Activated CD4-positive, alpha-beta T cell treated with anti-CD3 and anti-CD28 coated beads, Interleukin-2, amount 50 U/mL, for 48 hours (primary cell): ENCODE results near the gene ASIC5.
"Not testable (repeated sequence)": the region's sequence is repeated elsewhere in the genome, so short reads cannot be mapped to it uniquely, and the experiment has no call there.

Experiments
- DNase-seq, 2 experiments: peaks; one replicate each; pipeline ENCODE4 v3.0.0-alpha.2; 2020

The ASIC5 gene, protein sequence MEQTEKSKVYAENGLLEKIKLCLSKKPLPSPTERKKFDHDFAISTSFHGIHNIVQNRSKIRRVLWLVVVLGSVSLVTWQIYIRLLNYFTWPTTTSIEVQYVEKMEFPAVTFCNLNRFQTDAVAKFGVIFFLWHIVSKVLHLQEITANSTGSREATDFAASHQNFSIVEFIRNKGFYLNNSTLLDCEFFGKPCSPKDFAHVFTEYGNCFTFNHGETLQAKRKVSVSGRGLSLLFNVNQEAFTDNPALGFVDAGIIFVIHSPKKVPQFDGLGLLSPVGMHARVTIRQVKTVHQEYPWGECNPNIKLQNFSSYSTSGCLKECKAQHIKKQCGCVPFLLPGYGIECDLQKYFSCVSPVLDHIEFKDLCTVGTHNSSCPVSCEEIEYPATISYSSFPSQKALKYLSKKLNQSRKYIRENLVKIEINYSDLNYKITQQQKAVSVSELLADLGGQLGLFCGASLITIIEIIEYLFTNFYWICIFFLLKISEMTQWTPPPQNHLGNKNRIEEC

DNA sequence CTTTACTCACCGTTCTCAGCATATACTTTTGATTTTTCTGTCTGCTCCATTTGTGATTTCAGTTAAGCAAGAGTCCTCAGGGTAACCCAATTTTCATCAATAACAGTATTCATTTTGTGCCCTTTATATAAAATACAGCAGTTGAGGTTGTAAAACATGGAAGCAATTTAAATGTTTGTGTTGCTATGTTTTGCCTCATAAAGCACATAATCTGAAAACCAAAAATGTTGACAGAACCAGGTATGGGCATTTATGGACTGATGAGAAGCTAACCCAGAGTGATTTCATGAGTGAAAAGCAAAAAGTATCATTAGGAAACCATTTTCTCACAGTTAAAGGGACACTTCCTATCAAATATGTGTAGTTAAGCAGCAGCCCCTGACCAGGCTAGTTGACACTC is at the start of gene ASIC5:
Gene ASIC5 (minus strand): TSS at position 101 of the 400 bp plus-strand sequence. CDS start 51 bp downstream, at position 50.
- DNase-seq = no peak

GRCh38 chr4:155914782-155915181 is 48.7 kb upstream of the ASIC5 start:
- no peak for DNase-seq

GRCh38 chr4:155911905-155912304 is 45.8 kb upstream of the ASIC5 start:
- DNase-seq = no peak

GRCh38 chr4:155909615-155910226 is 43.6 kb upstream of the ASIC5 start:
- DNase-seq = no peak

GRCh38 chr4:155908187-155909139 is 42.4 kb upstream of the ASIC5 start:
- DNase-seq = no peak

DNA sequence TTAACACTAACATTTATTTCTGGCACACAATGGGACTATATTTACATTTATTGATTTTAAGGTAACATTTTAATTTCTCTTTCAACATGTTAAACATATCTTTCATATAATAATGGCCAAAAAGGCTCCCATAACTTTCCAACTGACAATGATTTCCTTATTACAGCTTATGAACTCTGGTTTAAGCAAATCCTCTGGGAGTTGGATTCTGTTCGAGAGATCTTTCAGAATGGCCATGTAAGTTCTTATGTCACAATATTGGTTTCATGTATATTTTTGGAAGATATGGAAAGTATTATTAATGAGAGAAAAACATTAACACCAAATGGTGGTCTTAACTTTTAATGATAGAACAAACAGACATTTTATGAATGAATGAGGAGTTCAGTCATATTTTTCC is 41.5 kb upstream of the ASIC5 start:
- DNase-seq = no peak

GRCh38 chr4:155906554-155907247 is 40.6 kb upstream of the ASIC5 start:
- DNase-seq = no peak

- no peak for DNase-seq
Measured at GRCh38 chr4:155904331-155904730, 38.3 kb upstream of the ASIC5 start.

DNA sequence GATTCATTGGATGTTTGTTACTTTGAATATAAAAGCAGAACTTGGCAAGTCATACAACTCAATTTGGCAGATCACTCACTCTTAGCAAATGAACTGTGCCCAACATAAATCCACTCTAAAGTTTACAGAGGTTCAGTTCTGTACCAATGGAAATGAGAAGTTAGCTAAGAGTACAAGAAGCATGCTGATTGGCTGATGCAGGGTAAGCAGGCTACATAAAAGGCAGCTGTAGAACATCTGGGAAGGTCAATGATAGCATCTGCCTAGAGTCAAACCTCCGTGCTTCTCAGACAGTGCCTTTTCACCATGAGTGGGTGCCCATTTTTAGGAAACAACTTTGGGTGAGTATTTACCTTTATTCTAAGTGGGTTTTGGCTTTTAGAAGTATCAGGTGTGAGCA is 37.4 kb upstream of the ASIC5 start, which contains the start of gene TDO2:
Gene TDO2 (plus strand): TSS at position 244 of the 400 bp plus-strand sequence. CDS start 63 bp downstream, at position 307.
- DNase-seq = no peak

DNA sequence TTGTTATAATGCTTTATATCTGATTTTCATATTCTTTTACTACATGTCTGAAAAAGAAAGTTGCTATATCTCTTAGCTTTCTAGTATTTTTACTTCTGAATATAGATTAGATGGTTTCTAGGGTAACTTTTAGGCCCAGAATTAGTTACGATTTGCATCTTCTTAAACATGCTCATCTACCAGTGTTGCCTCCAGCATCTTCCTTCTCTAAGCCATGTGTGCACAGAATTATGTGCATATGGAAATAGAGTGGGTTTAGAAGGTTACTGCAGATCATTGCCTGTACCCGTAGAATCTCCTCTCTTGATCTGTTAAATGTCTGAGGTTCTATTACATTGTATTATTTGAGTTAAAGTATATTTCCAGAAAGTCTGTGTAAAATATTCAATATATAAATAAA is 34.9 kb upstream of the ASIC5 start:
- DNase-seq = no peak

GRCh38 chr4:155900381-155900780 is 34.3 kb upstream of the ASIC5 start:
- no peak for DNase-seq

DNA sequence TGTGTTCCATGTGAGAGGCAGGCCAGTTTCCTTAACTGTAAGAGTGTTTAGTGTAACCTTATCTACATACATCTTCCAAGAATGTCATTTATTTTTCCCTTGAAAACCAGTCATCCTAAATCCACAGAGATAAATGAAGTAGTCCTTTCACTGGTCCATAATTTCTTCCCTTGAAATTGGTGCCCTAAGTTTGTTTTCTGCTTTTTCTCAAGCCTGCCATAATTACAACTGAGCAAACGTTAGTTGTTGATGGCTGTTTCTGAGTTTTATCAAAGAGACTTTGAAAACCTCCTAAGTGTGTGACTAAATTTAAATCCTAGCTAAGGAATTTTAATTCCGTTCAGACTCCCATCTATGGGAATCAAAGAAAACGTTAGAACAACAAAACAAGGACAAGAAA is 33.8 kb upstream of the ASIC5 start:
- DNase-seq = no peak

DNA sequence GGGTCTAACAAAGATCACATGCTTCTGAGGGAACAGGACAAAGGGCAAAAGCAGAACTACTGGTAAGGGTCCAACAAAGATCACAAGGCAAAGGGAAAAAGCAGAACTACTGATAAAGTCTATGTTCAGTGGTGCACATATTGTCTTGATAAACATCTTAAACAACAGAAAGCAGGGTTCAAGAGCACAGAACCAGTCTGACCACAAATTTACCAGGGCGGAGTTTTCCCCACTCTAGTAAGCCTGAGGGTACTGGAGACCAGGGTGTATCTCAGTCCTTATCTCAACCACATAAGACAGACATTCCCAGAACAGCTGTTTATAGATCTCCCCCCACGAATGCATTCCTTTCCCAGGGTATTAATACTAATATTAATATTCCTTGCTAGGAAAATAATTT is 32.3 kb upstream of the ASIC5 start:
- DNase-seq = not testable (repeated sequence)

DNA sequence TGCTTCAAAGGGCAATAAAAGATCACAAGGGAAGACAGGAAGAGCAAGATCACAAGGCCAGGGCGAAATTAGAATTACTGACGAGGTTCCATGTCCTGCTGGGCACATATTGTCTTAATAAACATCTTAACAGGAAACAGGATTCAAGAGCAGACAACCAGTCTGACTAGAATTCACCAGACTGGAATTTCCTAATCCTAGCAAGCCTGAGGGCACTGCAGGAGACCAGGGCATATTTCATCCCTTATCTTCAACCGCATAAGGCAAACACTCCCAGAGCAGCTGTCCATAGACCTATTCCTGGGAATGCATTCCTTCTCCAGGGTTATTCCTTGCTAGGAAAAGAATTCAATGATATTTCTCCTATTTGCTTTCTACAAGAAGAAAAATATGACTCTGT is 25.0 kb upstream of the ASIC5 start:
- no peak for DNase-seq

DNA sequence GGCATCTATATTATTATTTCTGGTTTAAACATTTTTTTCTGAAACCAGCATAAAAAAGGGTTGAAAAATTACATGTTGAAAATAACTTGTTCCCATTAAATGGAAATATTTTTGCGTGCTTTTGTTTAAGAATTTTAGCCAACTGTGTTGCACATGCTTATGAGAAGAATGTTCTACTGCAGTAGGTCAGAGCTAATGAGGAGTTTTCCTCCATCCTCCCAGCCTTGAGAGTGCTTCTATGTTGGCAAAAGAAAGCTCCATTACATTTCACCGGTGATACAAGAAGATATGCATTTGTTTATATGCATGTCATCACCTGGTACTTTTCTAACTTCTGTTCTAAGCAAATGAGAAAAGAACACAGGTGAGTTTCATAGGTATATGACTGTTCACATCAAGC is 23.9 kb upstream of the ASIC5 start:
- DNase-seq = no peak

DNA sequence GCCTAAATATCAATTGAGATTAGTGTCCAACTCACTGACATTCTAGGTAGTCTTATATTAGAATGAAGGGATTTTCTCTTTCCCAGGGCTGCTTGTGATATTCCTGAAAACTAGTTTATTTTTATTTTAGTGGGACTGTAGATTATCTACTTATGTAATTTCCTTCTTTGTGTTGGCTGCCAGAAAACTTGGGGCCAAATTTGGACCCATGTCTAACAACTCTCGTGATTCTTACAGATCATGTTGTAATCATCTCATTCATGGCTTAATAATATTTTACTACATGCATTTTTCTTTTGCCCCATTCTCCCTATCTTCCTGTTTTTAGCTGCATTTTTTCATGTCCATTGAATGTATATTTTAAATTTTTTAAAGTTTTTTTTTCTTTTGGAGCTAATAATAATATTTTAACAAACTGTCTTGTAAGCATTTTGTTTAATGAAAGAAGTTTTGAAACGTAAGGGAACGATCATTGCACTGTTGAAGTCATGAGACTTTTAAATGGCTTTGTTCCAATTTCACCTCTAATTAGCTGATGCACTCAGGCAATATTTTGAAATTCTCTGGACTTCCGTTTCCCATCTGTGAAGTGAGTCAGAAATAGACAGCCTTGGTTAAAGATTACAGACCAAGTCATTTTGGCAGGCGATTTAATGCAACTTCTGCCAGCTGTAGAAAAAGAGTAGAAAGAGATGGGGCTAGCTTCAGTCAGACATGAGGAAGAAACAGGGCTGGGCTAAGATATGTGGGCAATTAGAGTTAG is 23.1 kb upstream of the ASIC5 start:
- no peak for DNase-seq

GRCh38 chr4:155887847-155888570 is 21.9 kb upstream of the ASIC5 start:
- no peak for DNase-seq

DNA sequence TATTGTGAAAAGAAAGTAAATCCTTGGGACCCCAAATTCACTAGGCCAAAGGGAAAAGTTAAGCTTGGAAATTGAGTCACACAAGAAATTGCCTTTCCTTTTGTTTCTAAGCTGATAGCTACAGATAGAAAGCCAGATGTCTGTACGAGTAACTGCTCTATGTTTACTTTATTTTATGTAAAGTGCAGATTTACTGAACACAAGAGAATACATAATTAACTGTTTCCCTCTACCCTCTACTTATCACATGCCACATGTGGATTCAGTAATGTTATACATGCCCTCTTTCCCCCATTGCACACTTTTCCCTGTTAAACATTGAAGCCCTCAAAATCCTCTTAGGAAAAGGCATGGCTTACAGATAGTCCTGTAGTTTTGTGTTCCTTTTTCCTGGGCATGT is 21.0 kb upstream of the ASIC5 start:
- DNase-seq = no peak

DNA sequence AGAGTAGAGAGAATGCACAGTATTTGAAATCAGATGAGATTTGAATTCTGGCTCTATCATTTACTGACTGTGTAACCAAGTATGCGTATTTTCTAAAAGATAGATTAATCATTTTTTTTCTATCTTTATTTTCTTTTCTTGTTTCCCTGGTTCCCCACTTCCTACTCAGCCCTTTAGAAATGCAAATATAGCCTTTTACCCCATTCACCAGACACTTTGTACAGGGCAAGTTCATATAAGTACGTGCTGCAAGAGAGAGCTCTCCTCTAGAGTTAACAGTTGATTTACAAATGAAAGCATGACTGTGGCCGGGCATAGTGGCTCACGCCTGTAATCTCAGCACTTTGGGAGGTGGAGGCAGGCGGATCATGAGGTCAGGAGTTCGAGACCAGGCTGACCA is 19.6 kb upstream of the ASIC5 start:
- DNase-seq = no peak

- no peak for DNase-seq
Measured at GRCh38 chr4:155883895-155884294, 17.8 kb upstream of the ASIC5 start.

DNA sequence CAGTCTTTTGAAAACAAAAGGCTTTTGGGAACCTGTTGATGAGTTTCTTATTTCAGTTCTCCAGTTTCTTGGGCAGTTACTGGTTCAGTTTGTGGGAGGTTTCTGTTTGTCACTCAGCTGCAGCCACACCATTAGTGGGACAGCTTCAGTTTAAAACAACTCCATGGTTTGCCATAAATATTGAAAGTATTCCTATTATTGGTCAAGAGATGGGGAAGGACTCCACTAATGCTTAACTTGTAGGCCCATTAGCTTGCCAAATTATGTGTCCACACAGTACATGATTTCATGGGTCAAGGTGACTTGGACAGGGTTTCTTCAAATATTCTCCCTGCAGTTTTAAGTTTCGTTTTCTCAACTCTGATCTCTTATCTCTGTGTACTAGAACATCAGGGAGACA is 15.5 kb upstream of the ASIC5 start:
- DNase-seq = no peak
